HepG2 (cell line): ENCODE measurements around the gene SLC35B2. TPM values are rescaled to one million over a fixed set of nuclear protein-coding genes. Genes with fewer than 3 reads are reported as not detected.
A peak's percentile ranks its signal among the peaks of the same experiment; 100 is the strongest.

Experiments
- ATAC-seq: fragments of 200-7000 bp; cut with Tn5 transposase; 3 replicates; pipeline ENCODE4 v1.9.1; 2020; ENCODE audit warnings: mild to moderate bottlenecking, moderate library complexity
- BruUV-seq: library from RNA; stranded (reverse); fragments of 400-500 nt; replicated peaks from 2 replicates; lab custom pipeline; 2021; lab: Mats Ljungman, UMichigan
- CTCF ChIA-PET: fragments of 300-600 bp; formaldehyde crosslinking; extraction: SDS; loops from one replicate; lab custom pipeline; 2021; ENCODE audit warnings: low total read pairs, inconsistent platforms, low intra/inter-chr PET ratio; lab: Yijun Ruan, JAX
- POLR2A ChIA-PET: fragments of 350-600 bp; sonication (Branson Sonifier 250); formaldehyde crosslinking; loops from one replicate; lab custom pipeline; 2020; ENCODE audit warnings: antibody characterized with exemption, inconsistent platforms; lab: Yijun Ruan, JAX
- DNase-seq: peaks from one replicate; pipeline ENCODE4 v3.0.0-alpha.2; 2015; ENCODE audit warnings: low spot score
- FAIRE-seq: peaks from 3 replicates; lab custom pipeline; 2011; peaks lifted over from hg19 to GRCh38; lab: Jason Lieb, UNC
- H2AFZ ChIP-seq: one replicate; pipeline ENCODE4 v1.6.1; 2011; ENCODE audit warnings: low read length, inconsistent platforms
- H3K27ac ChIP-seq: fragments of 300-600 bp; 3 replicates; pipeline ENCODE4 v1.8.0; 2011; ENCODE audit warnings: mixed run types, mild to moderate bottlenecking, mixed read lengths, low read length, inconsistent platforms; ENCODE audit not compliant: insufficient read depth; ENCODE audit errors: extremely low read length
- H3K27me3 ChIP-seq, 2 experiments: fragments of 200-600 bp in 1 of 2; 2 replicates in 1 of 2; 3 replicates in 1 of 2; pipeline versions ENCODE4 v1.6.0 to v1.8.0; 2011; ENCODE audit warnings: low read length in 2 of 2, mild to moderate bottlenecking in 2 of 2, moderate library complexity in 2 of 2, inconsistent platforms in 1 of 2; ENCODE audit not compliant: insufficient read depth in 2 of 2, control insufficient read depth in 1 of 2
- H3K36me3 ChIP-seq, 2 experiments: fragments of 200-600 bp in 1 of 2; replicated peaks in 1 of 2; 2 replicates in 1 of 2; 3 replicates in 1 of 2; pipeline versions ENCODE4 v1.5.1 to v1.8.0; 2011; ENCODE audit warnings: low read length in 2 of 2, inconsistent platforms in 1 of 2; ENCODE audit not compliant: insufficient read depth in 2 of 2, control insufficient read depth in 1 of 2
- H3K4me1 ChIP-seq: 2 replicates; pipeline ENCODE4 v1.5.1; 2012; ENCODE audit warnings: low read length, inconsistent platforms; ENCODE audit not compliant: insufficient read depth
- H3K4me2 ChIP-seq: 2 replicates; pipeline ENCODE4 v1.6.0; 2011; ENCODE audit warnings: low read depth, low read length, inconsistent platforms
- H3K4me3 ChIP-seq, 3 experiments: fragments of 200-600 bp in 1 of 3; sonication (generic), shearing (Covaris generic) in 1 of 3; replicated peaks in 1 of 3; 2 replicates each; pipeline ENCODE4 v1.5.1; 2011 to 2016; ENCODE audit warnings: low read length in 3 of 3, inconsistent platforms in 2 of 3, low read depth in 2 of 3, mild to moderate bottlenecking in 2 of 3, control low read depth in 1 of 3, mixed read lengths in 1 of 3; ENCODE audit not compliant: insufficient read depth in 1 of 3
- H3K79me2 ChIP-seq: one replicate; pipeline ENCODE4 v1.6.1; 2011; ENCODE audit warnings: low read length, inconsistent platforms; ENCODE audit not compliant: insufficient read depth
- H3K9ac ChIP-seq: 2 replicates; pipeline ENCODE4 v1.6.0; 2011; ENCODE audit warnings: mild to moderate bottlenecking, low read depth, low read length, inconsistent platforms; ENCODE audit not compliant: insufficient read depth
- H3K9me3 ChIP-seq: 2 replicates; pipeline ENCODE4 v1.5.1; 2012; ENCODE audit warnings: mild to moderate bottlenecking, low read length
- H4K20me1 ChIP-seq: 2 replicates; pipeline ENCODE4 v1.6.0; 2011; ENCODE audit warnings: inconsistent platforms, mild to moderate bottlenecking, low read length, moderate library complexity; ENCODE audit not compliant: insufficient read depth
- FOXA1 ChIP-seq, 2 experiments: fragments of 450-650 bp in 1 of 2; sonication (generic) in 1 of 2; formaldehyde crosslinking in 1 of 2; IDR thresholded peaks; 2 replicates each; pipeline versions ENCODE4 v1.4.0 to v1.6.1; 2016 to 2020; ENCODE audit warnings: missing genetic modification reagents in 1 of 2
- HNF4A ChIP-seq: sonication (generic); formaldehyde crosslinking; IDR thresholded peaks from 2 replicates; pipeline ENCODE4 v1.4.0; 2020; ENCODE audit warnings: missing genetic modification reagents
- HOXA7 ChIP-seq: sonication (generic); formaldehyde crosslinking; IDR thresholded peaks from 2 replicates; pipeline ENCODE4 v1.8.1; 2022; ENCODE audit warnings: mild to moderate bottlenecking, missing genetic modification reagents, moderate library complexity
- MXD4 ChIP-seq: IDR thresholded peaks from 2 replicates; pipeline ENCODE4 v1.6.1; 2016; ENCODE audit warnings: mild to moderate bottlenecking, missing biosample characterization, missing genetic modification reagents
- SKI ChIP-seq: fragments of 450-650 bp; IDR thresholded peaks from one replicate; pipeline ENCODE4 v1.6.1; 2018; ENCODE audit warnings: mild to moderate bottlenecking; ENCODE audit not compliant: partially characterized antibody
- ZFP90 ChIP-seq: sonication (generic); formaldehyde crosslinking; IDR thresholded peaks from 2 replicates; pipeline ENCODE4 v1.8.0; 2022; ENCODE audit warnings: missing genetic modification reagents, mild to moderate bottlenecking, inconsistent platforms, borderline replicate concordance
- ZNF556 ChIP-seq: sonication (generic); formaldehyde crosslinking; IDR thresholded peaks from 2 replicates; pipeline ENCODE4 v1.4.0; 2020; ENCODE audit warnings: mild to moderate bottlenecking, missing genetic modification reagents, borderline replicate concordance
- WGBS: methylation state at CpG from one replicate; pipeline ENCODE4 v1.1.6; 2017; ENCODE audit warnings: low lambda C conversion rate; 5-methylcytosine and 5-hydroxymethylcytosine counted together
- in situ Hi-C: cut with HindIII; loops from 2 replicates; pipeline ENCODE4 v1.10.0; 2017; ENCODE audit warnings: low pct_unique_long_range_greater_than_20kb; ENCODE audit not compliant: extremely low pct_ligation_motif_present
- intact Hi-C: fragments of 100-400 bp; cut with micrococcal nuclease; formaldehyde crosslinking; loops from one replicate; pipeline ENCODE4 v1.10.0; 2022; ENCODE audit not compliant: unreplicated experiment
- polyA plus RNA-seq, 8 experiments: library from polyadenylated mRNA; depleted of rRNA in 3 of 8; stranded (reverse) in 7 of 8; unstranded in 1 of 8; fragments of >200 nt; fragmentation: Illumina TruSeq in 4 of 8; extraction: Trizol in 4 of 8; gene quantifications; 2 replicates each; pipeline versions ENCODE4 v1.2.1 to v1.2.3, GENCODE V29; 2011 to 2016; ENCODE audit warnings: low read depth in 4 of 8, missing spikeins in 1 of 8, mixed read lengths in 1 of 8; ENCODE audit not compliant: insufficient read depth in 1 of 8
- total RNA-seq, 5 experiments: library from RNA; depleted of rRNA; stranded (reverse); fragments of >200 nt; fragmentation: Illumina TruSeq; extraction: Trizol; gene quantifications; 2 replicates each; pipeline ENCODE4 v1.2.3, GENCODE V29; 2016; ENCODE audit warnings: low read depth in 1 of 5
- TF ChIP-seq, protein P1 (sequence below): sonication (generic); formaldehyde crosslinking; IDR thresholded peaks from 2 replicates; pipeline ENCODE4 v1.9.0; 2021; ENCODE audit warnings: missing genetic modification reagents, mild to moderate bottlenecking, borderline replicate concordance
- TF ChIP-seq, protein P2 (sequence below): sonication (generic); formaldehyde crosslinking; conservative IDR thresholded peaks from 2 replicates; pipeline ENCODE4 v1.4.0; 2020; ENCODE audit warnings: missing genetic modification reagents

SLC35B2 gene
- total and polyA plus RNA-seq, 2 of the 13 experiments (the other 11 are each of a cell fraction or from before 2014, with no cell fraction given), result 61.1 to 148 TPM

DNA sequence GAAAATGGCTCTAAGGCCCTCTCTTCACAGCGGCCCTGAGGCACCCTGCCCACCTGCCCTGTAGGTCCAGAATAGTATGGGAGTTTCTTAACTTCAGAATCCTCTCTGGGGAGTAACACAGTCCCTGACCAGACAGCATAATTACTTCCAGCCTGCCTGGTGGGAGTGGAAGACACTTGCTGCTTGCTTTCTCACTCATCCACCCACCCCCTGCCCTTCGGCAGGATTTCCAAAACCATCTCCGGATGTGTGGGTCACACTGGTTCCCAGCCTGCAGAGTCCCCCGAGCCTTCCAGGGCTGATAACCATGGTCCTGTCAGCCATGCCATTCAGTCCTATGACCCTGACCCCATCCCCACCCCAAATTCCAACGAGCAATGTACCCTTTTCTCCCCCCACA, 28.5 kb downstream of the SLC35B2 start:
- ChIA-PET CTCF (no interaction called here), POLR2A (interaction anchor here (1.5 kb wide), 1 partner anchor 18 kb away, joined by 5 read pairs; the partner anchor contains the start of gene HSP90AB1)
- FAIRE-seq (no peak), ATAC-seq (no peak), DNase-seq (no peak)
- Histone ChIP-seq H3K27me3 (no peaks in the 10 kb centered on the region), H2AFZ (no peak overlapping the region), H3K9me3 (no peaks in the 10 kb centered on the region), H3K4me2 (no peak overlapping the region), H3K4me1 (peaks cover 53% of the 10 kb centered on the region), H3K9ac (no peak overlapping the region), H3K36me3 (peaks cover 11 to 24% of the 10 kb centered on the region in 2 experiments), H3K27ac (peak overlapping the region; percentile 36), H3K4me3 (no peak overlapping the region), H3K79me2 (peaks cover 17% of the 10 kb centered on the region), H4K20me1 (no peaks in the 10 kb centered on the region)
- intact Hi-C loops, result no loop called here
- in situ Hi-C loops, result no loop called here
- TF ChIP-seq SKI (no peak), ZFP90 (CRISPR knock-in tag) (peak; percentile 49; the same call in 1 of the 2 replicates)
- BruUV-seq, result no TSS peak
- WGBS, result 66% methylated on average over 5 of the region's 5 CpGs

DNA sequence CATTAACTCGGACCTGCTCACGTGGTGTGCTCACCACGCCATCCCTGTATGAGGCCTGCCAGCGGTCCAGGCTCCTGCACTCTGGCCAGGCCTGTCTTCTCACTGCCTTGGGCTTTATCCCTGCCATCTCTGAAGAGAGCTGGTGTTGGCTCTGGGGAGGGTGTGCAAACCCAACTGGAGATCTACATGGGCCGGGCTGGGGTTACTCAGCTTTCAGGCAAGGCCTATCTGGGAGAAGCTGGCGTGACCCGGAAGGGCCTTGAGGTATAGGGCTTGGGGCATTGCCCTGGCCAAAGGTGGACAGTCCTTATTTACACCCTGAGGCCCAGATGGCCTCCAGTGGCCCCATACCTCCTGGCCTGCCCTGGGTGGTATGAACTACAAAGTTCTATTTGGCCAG, 28.9 kb downstream of the SLC35B2 start:
- no TSS peak for BruUV-seq
- FAIRE-seq (no peak), ATAC-seq (no peak; the same call in 2 of the 3 replicates), DNase-seq (no peak)
- WGBS, result 80% methylated on average over 7 of the region's 7 CpGs
- no peaks in the 10 kb centered on the region for H4K20me1 ChIP-seq
- POLR2A ChIA-PET, result interaction anchor here (1.5 kb wide), 1 partner anchor 19 kb away, joined by 5 read pairs; the partner anchor contains the start of gene HSP90AB1
- in situ Hi-C loops (no loop called here), intact Hi-C loops (no loop called here)
- H3K4me2 ChIP-seq, result no peak overlapping the region
- H3K27ac ChIP-seq, result peak overlapping the region; percentile 36
- H3K4me3 ChIP-seq, result no peak overlapping the region
- peaks cover 49% of the 10 kb centered on the region for H3K4me1 ChIP-seq
- no peak overlapping the region for H3K9ac ChIP-seq
- peaks cover 11 to 23% of the 10 kb centered on the region in 2 experiments for H3K36me3 ChIP-seq
- no peak overlapping the region for H2AFZ ChIP-seq
- H3K79me2 ChIP-seq, result peaks cover 17% of the 10 kb centered on the region
- H3K9me3 ChIP-seq, result no peaks in the 10 kb centered on the region
- H3K27me3 ChIP-seq, result no peaks in the 10 kb centered on the region
- CTCF ChIA-PET, result no interaction called here
- TF ChIP-seq MXD4 (CRISPR knock-in tag), result no peak
- no peak for TF ChIP-seq ZNF556
- no peak for TF ChIP-seq HOXA7
- TF ChIP-seq, protein P1, sequence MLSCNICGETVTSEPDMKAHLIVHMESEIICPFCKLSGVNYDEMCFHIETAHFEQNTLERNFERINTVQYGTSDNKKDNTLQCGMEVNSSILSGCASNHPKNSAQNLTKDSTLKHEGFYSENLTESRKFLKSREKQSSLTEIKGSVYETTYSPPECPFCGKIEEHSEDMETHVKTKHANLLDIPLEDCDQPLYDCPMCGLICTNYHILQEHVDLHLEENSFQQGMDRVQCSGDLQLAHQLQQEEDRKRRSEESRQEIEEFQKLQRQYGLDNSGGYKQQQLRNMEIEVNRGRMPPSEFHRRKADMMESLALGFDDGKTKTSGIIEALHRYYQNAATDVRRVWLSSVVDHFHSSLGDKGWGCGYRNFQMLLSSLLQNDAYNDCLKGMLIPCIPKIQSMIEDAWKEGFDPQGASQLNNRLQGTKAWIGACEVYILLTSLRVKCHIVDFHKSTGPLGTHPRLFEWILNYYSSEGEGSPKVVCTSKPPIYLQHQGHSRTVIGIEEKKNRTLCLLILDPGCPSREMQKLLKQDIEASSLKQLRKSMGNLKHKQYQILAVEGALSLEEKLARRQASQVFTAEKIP (CRISPR knock-in tag), result no peak
- peak; percentile 33 for TF ChIP-seq HNF4A (CRISPR knock-in tag)
- TF ChIP-seq, protein P2, sequence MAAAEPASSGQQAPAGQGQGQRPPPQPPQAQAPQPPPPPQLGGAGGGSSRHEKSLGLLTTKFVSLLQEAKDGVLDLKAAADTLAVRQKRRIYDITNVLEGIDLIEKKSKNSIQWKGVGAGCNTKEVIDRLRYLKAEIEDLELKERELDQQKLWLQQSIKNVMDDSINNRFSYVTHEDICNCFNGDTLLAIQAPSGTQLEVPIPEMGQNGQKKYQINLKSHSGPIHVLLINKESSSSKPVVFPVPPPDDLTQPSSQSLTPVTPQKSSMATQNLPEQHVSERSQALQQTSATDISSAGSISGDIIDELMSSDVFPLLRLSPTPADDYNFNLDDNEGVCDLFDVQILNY (CRISPR knock-in tag), result no peak
- TF ChIP-seq FOXA1 (IDR thresholded peaks at IDR 0.05), result no peak
- 0 out of 2 replicates have a peak, but pooled peaks have one; percentile 28 for TF ChIP-seq FOXA1 (CRISPR knock-in tag; IDR thresholded peaks at IDR 0.05)
